ENCODE measurements around the gene ARMC7.
"Not testable (repeated sequence)": the region's sequence is repeated elsewhere in the genome, so short reads cannot be mapped to it uniquely, and the experiment has no call there.

ARMC7 gene

DNA sequence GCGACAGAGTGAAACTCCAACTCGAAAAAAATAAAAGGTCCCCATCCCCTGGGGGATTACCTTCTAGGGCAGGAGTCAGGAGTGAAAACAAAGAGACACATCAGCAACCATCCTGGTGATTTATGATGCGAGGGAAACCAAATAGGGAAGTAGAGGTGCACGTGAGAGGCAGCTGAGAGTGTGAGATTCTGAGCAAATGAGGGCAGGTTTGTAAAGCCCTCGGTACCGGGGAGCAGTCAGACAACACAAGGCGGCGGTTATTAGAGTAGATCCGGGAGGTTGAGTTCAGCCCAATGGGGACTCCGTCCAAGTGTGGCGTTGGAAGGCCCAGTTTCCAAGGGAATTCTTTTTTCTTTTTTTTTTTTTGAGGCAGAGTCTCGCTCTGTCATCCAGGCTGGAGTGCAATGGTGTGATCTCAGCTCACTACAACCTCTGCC, 7.4 kb upstream of the ARMC7 start:
- DNase-seq (ENCODE audit: low read depth in 3 of 3) = no peak

DNA sequence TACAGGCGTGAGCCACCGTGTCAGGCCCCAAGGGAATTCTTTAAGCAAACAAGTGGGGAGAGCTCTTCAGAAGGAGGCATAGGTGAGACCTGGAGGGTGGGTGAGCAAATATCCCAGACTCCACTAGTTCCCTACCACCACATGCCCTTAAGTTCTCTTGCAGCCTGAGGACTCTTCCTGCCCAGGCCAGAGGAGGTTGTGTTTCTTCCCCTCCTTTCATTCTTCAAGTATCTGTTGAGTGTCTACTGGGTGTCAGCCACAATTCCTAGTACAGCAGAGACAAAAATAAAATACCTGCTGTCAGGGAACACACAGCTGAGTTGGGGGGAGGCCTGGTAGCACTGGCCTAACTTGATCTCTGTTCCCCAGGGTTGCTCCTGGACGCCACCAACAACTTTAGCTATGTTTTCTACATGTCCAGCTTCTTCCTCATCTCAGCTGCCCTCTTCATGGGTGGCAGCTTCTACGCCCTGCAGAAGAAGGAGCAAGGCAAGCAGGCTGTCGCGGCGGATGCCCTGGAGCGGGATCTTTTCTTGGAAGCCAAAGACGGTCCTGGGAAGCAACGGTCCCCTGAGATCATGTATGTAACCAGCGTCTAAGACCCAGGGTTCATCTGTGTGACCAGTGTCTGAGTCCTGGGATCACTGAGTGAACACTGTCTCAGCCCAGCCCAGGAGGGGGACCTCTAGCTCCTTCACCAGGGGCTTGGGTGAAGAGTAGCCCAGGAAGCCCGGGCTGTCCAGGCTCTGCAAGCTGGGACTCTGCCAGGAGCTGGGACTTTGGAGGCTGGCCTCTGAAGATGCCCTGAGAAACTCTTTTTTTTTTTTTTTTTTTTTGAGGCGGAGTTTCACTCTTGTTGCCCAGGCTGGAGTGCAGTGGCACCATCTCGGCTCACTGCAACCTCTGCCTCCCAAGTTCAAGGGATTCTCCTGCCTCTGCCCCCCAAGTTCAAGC, 5.9 kb upstream of the ARMC7 start:
- DNase-seq (ENCODE audit: low read depth in 3 of 3) = no peak

DNA sequence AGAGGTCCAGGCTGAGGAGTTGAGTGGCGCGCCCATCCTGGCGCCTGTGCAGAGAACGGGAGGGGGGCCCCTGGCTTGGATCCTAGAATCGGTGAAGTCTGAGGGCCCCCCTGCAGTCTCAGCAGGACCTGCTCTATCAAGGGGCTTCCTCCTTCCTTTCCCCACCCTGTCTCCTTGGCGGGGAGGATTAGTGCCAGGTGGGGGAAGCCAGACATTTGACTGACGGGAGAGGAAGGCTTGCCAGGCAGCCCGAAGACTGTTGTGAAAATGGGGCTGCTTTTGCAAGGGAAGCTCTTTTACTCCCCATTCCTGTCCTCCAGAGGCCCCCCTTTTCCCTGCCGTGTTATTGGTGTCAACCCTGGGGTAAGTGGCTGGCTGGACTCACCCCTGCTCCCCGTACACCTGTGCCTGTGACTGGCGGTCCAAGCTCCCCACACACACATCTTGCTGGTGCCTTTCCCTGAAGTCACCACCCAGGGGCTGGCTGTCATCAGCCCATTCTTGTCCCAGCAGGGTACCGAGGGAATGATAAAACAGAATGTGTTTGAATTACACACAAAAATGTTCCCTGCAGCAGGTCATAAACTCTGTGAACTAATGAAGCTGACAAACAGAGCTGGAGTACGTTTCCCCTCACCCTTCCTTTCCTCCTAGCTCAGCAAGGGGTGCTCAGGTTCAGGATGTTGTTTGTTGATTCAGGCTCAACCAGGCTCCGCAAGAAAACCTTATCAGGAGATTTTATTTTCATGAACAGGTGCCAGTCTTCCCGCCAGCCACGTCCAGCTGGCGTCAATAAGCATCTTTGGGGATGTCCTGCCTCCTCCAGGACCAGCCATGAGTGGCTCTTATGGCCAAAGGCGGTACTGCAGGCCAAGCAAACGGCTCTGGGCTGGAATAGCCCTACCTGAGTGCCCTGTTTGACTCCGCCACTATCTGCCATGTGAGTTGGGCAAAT, 4.4 kb upstream of the ARMC7 start:
- no peak for DNase-seq (ENCODE audit: low read depth in 3 of 3)

DNA sequence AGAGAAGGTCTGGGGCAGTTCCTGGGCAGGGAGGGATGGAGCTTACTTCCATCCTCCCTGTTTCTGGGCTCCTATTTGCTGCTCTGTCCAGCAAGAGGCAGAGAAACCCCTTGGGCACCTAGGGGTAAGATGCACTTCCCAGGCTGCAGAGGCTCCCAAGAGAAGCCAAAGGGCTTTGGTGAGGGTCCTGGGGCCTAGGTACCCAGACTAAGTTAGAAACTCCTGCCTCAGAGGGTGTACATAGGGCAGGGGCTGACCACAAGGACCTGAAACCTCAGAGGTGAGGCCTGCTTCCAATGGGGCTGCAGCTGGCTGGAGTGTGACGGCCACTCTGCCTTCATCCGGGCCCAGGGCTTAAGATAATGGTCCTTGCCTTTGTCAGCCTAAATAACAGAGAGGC, 1.6 kb upstream of the ARMC7 start:
- no peak for DNase-seq (ENCODE audit: low read depth in 3 of 3)

DNA sequence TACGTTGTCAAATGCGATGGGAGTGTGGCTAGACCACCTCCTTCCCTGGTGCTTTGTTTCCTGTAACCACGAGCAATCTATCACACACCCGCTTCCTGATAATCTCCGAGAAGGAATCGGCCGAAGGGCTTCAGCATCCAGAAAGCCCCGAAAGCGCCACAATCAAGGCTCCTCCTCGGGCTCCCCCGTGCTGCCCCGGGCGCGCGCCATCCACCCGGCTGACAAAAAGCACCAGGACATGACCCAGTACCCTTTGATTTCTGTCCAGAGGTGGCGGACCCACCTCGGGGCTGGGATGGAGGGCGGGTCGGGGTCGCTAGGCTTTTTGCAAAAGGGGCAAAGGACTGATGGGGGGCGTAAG, 743 bp upstream of the ARMC7 start:
- DNase-seq (ENCODE audit: low read depth in 3 of 3) = no peak

- DNase-seq (ENCODE audit: low read depth in 3 of 3) = no peak
These were observed 617 bp downstream of the ARMC7 start for GRCh38 chr17:75110234-75110937.

- no peak for DNase-seq (ENCODE audit: low read depth in 3 of 3)
These were observed 2.1 kb downstream of the ARMC7 start for GRCh38 chr17:75111777-75112335.

DNA sequence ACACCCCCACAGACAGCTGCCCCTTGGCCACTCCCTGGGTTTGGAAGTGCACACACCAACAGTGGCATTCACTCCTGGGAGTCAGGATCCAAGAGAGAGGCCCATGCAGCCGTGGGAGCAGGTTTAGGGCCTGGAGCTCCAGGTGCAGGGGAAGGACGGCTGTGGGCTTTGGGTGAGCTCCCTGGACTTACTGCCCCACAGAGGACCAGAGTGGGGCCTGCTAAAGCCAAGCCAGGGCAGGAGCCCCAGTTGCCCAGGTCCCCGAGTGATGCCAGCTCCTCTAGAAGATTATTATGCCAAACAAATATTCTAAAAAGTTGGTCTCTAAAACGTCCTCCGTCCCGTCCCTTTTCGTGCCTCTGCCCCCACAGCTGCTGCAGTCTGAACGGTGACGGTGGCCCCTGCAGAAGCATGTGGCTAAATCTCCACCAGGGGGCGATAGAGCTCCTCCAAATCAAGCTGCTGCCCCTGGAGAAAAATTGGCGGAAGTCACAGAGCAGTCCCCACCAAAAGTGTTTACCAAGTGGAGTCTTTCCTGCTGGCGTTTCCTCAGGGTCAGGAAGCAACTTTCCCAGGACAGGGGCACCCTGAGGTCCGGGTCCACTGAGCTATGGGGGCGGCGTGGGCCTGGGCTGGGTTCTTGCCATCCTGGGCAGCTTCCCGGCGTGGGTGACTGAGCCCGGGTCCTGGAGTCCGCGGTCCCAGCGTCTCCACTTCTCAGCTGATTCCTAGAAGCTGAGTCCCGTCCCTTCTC, 4.2 kb downstream of the ARMC7 start:
- peak; percentile 61 to 86 (median 74) for DNase-seq (ENCODE audit: low read depth in 3 of 3)

GRCh38 chr17:75114552-75115314, 5.0 kb downstream of the ARMC7 start:
- no peak for DNase-seq (ENCODE audit: low read depth in 3 of 3)

- no peak for DNase-seq (ENCODE audit: low read depth in 3 of 3)
These were observed 5.8 kb downstream of the ARMC7 start for GRCh38 chr17:75115555-75115954.

DNA sequence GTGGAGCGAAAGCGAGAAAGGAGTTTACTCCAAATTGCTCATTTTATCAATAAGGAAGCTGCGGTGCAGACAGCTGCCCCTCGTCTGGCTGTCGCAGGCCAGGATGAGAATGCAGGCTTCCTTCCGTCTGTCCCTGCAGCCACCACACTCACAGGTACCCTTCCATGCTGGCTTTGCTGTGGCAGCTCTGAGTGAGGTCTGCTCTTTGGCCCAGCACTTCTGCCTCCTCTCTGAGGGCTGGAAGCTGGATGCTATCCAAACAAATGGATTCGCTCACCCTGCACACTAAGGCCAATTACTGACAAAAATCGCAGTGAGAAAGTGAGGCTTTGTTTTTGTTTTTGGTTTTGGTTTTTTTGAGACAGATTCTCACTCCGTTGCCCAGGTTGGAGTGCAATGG, 7.0 kb downstream of the ARMC7 start:
- DNase-seq (ENCODE audit: low read depth in 3 of 3) = no peak

DNA sequence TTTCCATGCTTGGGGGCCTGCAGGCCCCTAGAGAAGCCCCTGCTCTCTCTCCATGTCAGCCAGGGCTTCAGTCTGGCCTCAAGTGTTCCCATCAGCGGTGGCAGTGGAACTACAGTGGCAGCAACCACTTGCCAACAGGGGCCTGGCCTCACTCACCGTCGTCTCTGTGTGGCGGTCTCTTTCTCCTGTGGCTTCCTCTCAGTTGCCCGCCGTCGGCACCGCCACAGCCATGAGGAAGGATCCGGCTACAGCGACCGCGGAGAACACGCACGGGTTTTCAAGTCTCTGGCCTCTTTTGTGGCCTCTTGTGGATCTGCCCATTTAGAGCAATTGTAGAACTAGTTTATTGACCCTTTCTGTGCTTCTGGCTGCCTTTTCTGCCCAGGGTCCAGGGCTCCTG, 8.5 kb downstream of the ARMC7 start:
- DNase-seq (ENCODE audit: low read depth in 3 of 3) = no peak

- DNase-seq (ENCODE audit: low read depth in 3 of 3) = peak in 2 of 3 experiments; percentile 51 to 65
These were observed 14.5 kb downstream of the ARMC7 start for GRCh38 chr17:75124041-75124818.

- DNase-seq (ENCODE audit: low read depth in 3 of 3) = no peak
These were observed 15.0 kb downstream of the ARMC7 start for GRCh38 chr17:75124819-75125162.

DNA sequence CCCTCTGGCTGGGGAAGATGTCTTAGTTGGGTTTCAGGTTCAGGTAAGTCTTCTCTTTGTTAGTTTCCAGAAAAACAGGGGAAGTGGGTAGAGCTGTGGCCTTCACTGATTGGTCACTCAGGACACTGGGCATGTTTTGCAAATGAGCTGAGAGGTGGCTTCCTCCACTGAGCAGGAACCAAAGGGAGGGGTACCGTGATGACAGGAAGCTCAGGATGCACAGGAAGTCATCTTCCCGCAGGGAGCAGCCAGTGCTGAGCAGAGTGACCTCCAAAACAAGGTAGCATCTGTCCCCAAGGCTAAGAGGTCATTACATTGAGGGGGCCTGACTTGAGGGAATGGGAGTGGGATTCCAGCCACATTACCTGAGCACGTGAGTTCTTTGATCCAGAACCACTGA, 16.2 kb downstream of the ARMC7 start:
- DNase-seq (ENCODE audit: low read depth in 3 of 3) = no peak

- no peak for DNase-seq (ENCODE audit: low read depth in 3 of 3)
These were observed 17.2 kb downstream of the ARMC7 start for GRCh38 chr17:75126954-75127353.

- not testable (repeated sequence) for DNase-seq (ENCODE audit: low read depth in 3 of 3)
These were observed 18.2 kb downstream of the ARMC7 start for GRCh38 chr17:75127936-75128335.

DNA sequence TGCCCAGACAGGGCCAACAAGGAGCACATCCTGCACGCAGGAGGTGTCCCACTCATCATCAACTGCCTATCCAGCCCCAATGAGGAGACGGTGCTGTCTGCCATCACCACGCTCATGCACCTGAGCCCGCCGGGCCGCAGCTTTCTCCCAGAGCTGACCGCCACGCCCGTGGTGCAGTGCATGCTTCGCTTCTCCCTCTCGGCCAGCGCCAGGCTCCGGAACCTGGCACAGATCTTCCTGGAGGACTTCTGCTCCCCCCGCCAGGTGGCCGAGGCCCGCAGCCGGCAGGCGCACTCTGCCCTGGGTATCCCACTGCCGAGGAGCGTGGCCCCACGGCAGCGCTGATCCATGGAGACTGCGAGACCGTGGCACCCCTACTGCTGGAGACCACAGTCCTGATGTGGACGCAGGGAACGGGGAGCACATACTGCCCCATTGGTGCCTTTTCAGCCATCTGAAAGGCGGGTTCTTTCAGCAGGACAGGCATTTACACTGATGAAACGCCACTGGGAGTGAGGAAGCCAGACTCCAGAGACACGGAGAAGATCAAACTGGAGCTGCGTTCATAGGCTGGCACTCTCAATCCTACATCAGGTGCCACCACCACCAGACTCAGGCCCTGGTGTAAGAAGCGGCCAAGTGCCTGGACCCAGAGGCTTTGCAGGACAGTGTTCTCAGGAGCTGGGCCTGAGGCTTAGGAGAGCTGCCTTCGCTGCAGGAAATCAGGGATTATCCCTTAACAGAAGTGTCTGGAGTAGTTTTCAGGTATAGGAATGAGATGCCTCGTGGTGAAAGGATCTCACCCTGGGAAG, 19.1 kb downstream of the ARMC7 start:
- no peak for DNase-seq (ENCODE audit: low read depth in 3 of 3)

- no peak for DNase-seq (ENCODE audit: low read depth in 3 of 3)
These were observed 19.8 kb downstream of the ARMC7 start for GRCh38 chr17:75129576-75129975.
